ENCODE measurements around the gene SLC7A1.

The SLC7A1 gene

DNA sequence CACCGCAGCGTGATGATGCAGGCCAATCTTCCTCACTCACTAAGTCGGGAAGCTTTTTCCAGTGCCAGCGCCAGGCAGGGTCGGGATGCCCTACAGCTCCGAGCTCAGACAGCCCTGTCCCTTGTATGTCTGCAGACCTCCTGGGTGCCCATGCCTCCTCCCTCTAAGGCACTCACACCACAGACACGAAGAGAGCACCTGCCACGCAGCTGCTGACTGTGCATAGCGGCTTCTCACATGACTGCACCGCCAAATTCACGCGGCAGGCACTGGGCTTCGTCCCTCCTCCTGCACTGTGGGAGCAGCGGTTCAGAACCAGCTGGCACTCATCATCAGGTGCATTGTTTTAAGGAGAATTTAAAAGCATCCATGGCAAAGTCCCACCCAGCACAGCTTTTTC, 88.1 kb downstream of the SLC7A1 start:
- no peak overlapping the region for H3K27ac ChIP-seq (ENCODE audit: low read depth in 2 of 2, low read length in 2 of 2)
- peaks cover 3 to 7% of the 10 kb centered on the region in 2 donors for H3K36me3 ChIP-seq (ENCODE audit: control insufficient read depth in 2 of 2, insufficient read depth in 2 of 2, low read length in 2 of 2)
- no peak overlapping the region for H3K4me3 ChIP-seq (ENCODE audit: low read length in 2 of 2)
- H3K9ac ChIP-seq (ENCODE audit: low read depth in 1 of 2, low read length in 2 of 2), result no peak overlapping the region
- H3K4me1 ChIP-seq (ENCODE audit: control insufficient read depth in 2 of 2, insufficient read depth in 2 of 2, low read length in 2 of 2), result peaks cover 0 to 2% of the 10 kb centered on the region in 2 donors
- no peaks in the 10 kb centered on the region for H3K9me3 ChIP-seq (ENCODE audit: control insufficient read depth in 2 of 2, low read length in 2 of 2)
- peaks cover 4 to 6% of the 10 kb centered on the region in 2 donors for H3K27me3 ChIP-seq (ENCODE audit: control insufficient read depth in 2 of 2, insufficient read depth in 2 of 2, low read length in 2 of 2)

DNA sequence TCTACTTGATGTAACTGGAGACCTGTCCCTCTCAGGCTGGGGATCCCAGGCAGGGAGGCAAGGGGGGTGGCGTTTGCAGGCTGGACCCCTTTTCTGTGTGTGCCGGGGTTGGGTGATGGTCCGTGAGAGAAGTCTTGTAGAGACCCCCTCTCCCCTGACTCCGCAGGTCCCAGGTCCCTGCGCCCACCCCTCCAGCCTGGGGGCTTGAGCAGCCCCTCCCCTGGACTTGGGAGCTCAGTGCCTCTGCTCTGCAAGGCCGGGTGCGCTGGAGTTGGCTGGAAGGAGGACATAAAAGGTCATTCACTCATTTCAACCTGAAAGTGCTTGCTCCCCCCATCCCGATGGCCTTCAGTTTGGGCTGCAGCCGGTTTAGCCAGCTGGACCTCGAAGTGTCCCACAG, 89.5 kb downstream of the SLC7A1 start:
- Histone ChIP-seq H3K9ac (ENCODE audit: low read depth in 1 of 2, low read length in 2 of 2) (no peak overlapping the region), H3K36me3 (ENCODE audit: control insufficient read depth in 2 of 2, insufficient read depth in 2 of 2, low read length in 2 of 2) (peaks cover 2 to 3% of the 10 kb centered on the region in 2 donors), H3K9me3 (ENCODE audit: control insufficient read depth in 2 of 2, low read length in 2 of 2) (no peaks in the 10 kb centered on the region), H3K27ac (ENCODE audit: low read depth in 2 of 2, low read length in 2 of 2) (no peak overlapping the region), H3K4me3 (ENCODE audit: low read length in 2 of 2) (no peak overlapping the region), H3K4me1 (ENCODE audit: control insufficient read depth in 2 of 2, insufficient read depth in 2 of 2, low read length in 2 of 2) (peaks cover 0 to 2% of the 10 kb centered on the region in 2 donors), H3K27me3 (ENCODE audit: control insufficient read depth in 2 of 2, insufficient read depth in 2 of 2, low read length in 2 of 2) (peaks cover 4 to 6% of the 10 kb centered on the region in 2 donors)

DNA sequence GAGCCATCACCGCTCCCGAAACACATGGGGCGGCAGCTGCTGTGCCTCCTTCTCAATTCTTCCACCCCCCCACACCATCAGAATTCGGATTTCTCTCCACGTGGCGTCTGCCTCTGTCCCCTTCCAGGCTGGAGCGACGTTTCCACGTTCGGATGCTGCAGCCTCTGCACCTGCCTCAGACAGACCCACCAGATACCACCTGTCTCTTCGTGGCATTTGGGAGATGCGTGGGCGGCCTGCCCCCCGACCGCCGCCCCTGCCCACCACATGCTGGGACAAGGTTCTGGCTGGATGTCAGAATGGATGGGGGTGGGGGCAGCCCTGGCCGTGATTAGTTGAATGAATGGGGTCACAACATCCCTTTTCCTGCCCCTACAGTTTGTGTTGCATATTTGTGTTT, 90.0 kb downstream of the SLC7A1 start:
- H3K4me3 ChIP-seq (ENCODE audit: low read length in 2 of 2), result no peak overlapping the region
- H3K9ac ChIP-seq (ENCODE audit: low read depth in 1 of 2, low read length in 2 of 2), result no peak overlapping the region
- H3K4me1 ChIP-seq (ENCODE audit: control insufficient read depth in 2 of 2, insufficient read depth in 2 of 2, low read length in 2 of 2), result peaks cover 0 to 2% of the 10 kb centered on the region in 2 donors
- no peak overlapping the region for H3K27ac ChIP-seq (ENCODE audit: low read depth in 2 of 2, low read length in 2 of 2)
- no peaks in the 10 kb centered on the region for H3K9me3 ChIP-seq (ENCODE audit: control insufficient read depth in 2 of 2, low read length in 2 of 2)
- peaks cover 4 to 6% of the 10 kb centered on the region in 2 donors for H3K27me3 ChIP-seq (ENCODE audit: control insufficient read depth in 2 of 2, insufficient read depth in 2 of 2, low read length in 2 of 2)
- peaks cover 0 to 2% of the 10 kb centered on the region in 2 donors for H3K36me3 ChIP-seq (ENCODE audit: control insufficient read depth in 2 of 2, insufficient read depth in 2 of 2, low read length in 2 of 2)

DNA sequence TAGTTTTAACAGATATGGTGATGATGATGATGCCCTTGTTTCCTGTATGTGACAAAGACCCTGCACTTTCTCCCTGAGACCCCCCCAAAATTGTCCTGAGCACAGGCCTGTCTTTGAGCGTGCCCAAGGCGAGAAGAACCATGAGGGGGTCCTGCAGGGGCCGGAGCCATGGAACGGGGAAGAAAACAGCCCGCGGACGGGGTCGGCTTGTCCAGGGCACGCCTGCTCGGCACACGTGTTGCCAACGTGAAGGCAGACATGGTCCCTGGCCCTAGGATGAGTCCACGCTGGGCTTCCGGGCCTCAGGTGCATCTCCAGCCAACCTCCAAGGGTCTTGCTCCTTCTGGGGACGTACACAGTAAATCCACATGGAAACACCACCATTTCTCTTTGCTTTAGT, 90.8 kb downstream of the SLC7A1 start:
- Histone ChIP-seq H3K36me3 (ENCODE audit: control insufficient read depth in 2 of 2, insufficient read depth in 2 of 2, low read length in 2 of 2) (no peaks in the 10 kb centered on the region), H3K27me3 (ENCODE audit: control insufficient read depth in 2 of 2, insufficient read depth in 2 of 2, low read length in 2 of 2) (peaks cover 4 to 6% of the 10 kb centered on the region in 2 donors), H3K4me3 (ENCODE audit: low read length in 2 of 2) (no peak overlapping the region), H3K27ac (ENCODE audit: low read depth in 2 of 2, low read length in 2 of 2) (no peak overlapping the region), H3K9me3 (ENCODE audit: control insufficient read depth in 2 of 2, low read length in 2 of 2) (no peaks in the 10 kb centered on the region), H3K9ac (ENCODE audit: low read depth in 1 of 2, low read length in 2 of 2) (no peak overlapping the region), H3K4me1 (ENCODE audit: control insufficient read depth in 2 of 2, insufficient read depth in 2 of 2, low read length in 2 of 2) (peaks cover 0 to 2% of the 10 kb centered on the region in 2 donors)

DNA sequence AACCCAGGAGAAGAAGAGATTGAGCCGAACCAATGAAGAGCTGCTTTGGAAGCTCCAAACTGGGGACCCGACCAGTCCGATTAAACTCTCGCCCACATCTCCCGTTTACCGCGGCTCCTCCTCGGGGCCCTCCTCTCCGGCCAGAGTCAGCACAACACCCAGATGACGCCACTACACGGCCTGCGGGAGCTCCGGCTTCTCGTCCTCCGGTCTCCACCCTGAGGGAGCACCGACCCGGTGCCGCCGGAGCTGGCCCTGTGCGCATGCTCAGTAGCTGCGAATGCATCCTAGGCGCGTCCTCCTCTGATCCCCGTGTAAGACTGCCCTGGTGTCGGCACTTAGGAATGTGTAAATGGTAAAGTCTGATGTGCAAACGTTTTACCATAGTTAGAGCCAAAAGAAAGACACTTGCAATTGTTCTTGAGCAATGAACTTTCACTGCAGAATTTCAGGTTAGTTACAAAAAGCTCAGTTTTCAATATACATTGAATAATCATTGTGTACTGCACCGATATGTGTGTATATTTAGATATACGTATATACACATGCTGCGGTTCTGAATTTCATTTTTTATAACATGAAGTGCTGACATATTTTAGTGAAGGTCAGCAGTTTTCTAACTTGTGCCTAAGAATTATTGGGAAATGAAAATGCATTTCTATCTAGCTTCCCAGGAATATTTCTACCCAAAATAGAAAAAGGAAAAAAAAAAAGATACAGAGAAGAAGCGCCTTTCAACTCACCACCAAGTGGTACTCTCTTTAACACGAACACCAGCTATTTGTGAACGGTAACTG, 92.2 kb downstream of the SLC7A1 start:
- no peak overlapping the region for H3K27ac ChIP-seq (ENCODE audit: low read depth in 2 of 2, low read length in 2 of 2)
- no peak overlapping the region for H3K9ac ChIP-seq (ENCODE audit: low read depth in 1 of 2, low read length in 2 of 2)
- no peaks in the 10 kb centered on the region for H3K9me3 ChIP-seq (ENCODE audit: control insufficient read depth in 2 of 2, low read length in 2 of 2)
- peaks cover 0 to 2% of the 10 kb centered on the region in 2 donors for H3K4me1 ChIP-seq (ENCODE audit: control insufficient read depth in 2 of 2, insufficient read depth in 2 of 2, low read length in 2 of 2)
- H3K36me3 ChIP-seq (ENCODE audit: control insufficient read depth in 2 of 2, insufficient read depth in 2 of 2, low read length in 2 of 2), result no peaks in the 10 kb centered on the region
- no peak overlapping the region for H3K4me3 ChIP-seq (ENCODE audit: low read length in 2 of 2)
- H3K27me3 ChIP-seq (ENCODE audit: control insufficient read depth in 2 of 2, insufficient read depth in 2 of 2, low read length in 2 of 2), result peaks cover 4 to 6% of the 10 kb centered on the region in 2 donors

DNA sequence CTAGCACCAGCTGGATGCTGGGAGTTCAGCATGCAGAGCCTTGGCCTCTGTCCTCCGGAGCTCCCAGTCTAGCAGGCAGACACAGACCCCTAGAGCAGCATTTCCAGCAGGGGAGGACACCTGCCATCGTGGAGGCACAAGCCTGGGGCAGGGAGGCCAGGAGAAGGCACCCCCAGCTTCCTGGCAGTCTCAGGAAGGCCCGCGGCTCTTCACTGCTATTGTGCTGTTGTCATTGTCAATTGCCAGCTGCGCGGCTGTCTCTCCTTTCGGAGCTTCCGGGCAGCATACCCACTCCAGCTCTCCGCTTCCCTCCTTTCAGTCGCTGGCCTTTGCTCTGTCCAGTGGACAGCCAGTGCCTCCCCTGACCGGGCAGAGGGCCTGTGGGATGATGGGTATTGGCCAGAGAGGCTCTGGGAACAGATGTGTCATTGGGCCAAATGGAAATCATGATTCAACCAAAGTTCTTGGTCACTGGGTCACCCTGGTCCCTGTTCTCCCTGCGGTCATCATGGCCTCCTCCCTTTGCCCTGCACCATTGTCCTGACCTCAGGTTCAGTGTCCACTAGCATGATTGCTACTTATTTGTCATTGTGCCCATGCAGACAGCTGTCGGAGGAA, 93.0 kb downstream of the SLC7A1 start:
- Histone ChIP-seq H3K27me3 (ENCODE audit: control insufficient read depth in 2 of 2, insufficient read depth in 2 of 2, low read length in 2 of 2) (peaks cover 4 to 6% of the 10 kb centered on the region in 2 donors), H3K4me3 (ENCODE audit: low read length in 2 of 2) (no peak overlapping the region), H3K9me3 (ENCODE audit: control insufficient read depth in 2 of 2, low read length in 2 of 2) (no peaks in the 10 kb centered on the region), H3K4me1 (ENCODE audit: control insufficient read depth in 2 of 2, insufficient read depth in 2 of 2, low read length in 2 of 2) (peaks cover 0 to 2% of the 10 kb centered on the region in 2 donors), H3K9ac (ENCODE audit: low read depth in 1 of 2, low read length in 2 of 2) (no peak overlapping the region), H3K36me3 (ENCODE audit: control insufficient read depth in 2 of 2, insufficient read depth in 2 of 2, low read length in 2 of 2) (no peaks in the 10 kb centered on the region), H3K27ac (ENCODE audit: low read depth in 2 of 2, low read length in 2 of 2) (no peak overlapping the region)

DNA sequence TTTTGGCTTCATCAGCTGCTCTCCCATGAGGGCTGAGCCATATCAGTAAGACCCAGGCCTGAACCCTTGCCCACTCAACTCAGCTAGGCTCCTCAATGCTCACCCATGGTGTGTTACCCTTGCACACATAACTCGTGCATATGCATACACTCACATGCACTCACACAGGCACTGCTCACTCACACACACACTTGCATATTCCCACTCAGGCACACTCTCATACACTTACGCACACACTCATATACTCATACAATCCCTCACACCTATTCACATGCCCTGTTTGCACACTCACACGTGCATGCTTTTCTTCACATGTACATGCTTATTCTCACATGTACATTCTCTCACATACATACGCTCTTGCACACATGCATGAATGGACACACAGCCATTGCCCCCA, 93.8 kb downstream of the SLC7A1 start:
- no peak overlapping the region for H3K4me3 ChIP-seq (ENCODE audit: low read length in 2 of 2)
- no peaks in the 10 kb centered on the region for H3K36me3 ChIP-seq (ENCODE audit: control insufficient read depth in 2 of 2, insufficient read depth in 2 of 2, low read length in 2 of 2)
- H3K4me1 ChIP-seq (ENCODE audit: control insufficient read depth in 2 of 2, insufficient read depth in 2 of 2, low read length in 2 of 2), result peaks cover 1 to 2% of the 10 kb centered on the region in 2 donors
- H3K9me3 ChIP-seq (ENCODE audit: control insufficient read depth in 2 of 2, low read length in 2 of 2), result no peaks in the 10 kb centered on the region
- H3K9ac ChIP-seq (ENCODE audit: low read depth in 1 of 2, low read length in 2 of 2), result no peak overlapping the region
- peaks cover 1 to 6% of the 10 kb centered on the region in 2 donors for H3K27me3 ChIP-seq (ENCODE audit: control insufficient read depth in 2 of 2, insufficient read depth in 2 of 2, low read length in 2 of 2)
- H3K27ac ChIP-seq (ENCODE audit: low read depth in 2 of 2, low read length in 2 of 2), result no peak overlapping the region

DNA sequence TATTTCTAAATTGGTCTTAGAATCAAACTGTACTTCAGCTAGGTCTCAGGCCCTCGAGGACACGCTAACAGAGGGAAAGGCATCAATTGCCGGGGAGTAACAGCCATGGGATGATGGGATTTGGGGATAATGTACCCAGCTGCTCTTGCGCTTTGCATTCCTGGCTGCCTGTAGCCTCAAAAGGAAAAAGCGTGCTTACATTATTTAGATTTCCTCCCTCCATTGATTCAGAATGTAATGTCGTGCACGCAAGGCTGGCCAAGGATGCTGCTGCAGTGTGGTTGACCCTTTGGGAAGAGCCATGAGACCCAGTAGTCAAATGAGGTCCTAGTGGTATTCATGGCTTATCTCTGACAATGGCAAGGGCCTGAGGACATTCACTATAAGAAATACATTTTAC, 95.1 kb downstream of the SLC7A1 start:
- peaks cover 3 to 7% of the 10 kb centered on the region in 2 donors for H3K4me1 ChIP-seq (ENCODE audit: control insufficient read depth in 2 of 2, insufficient read depth in 2 of 2, low read length in 2 of 2)
- no peaks in the 10 kb centered on the region for H3K36me3 ChIP-seq (ENCODE audit: control insufficient read depth in 2 of 2, insufficient read depth in 2 of 2, low read length in 2 of 2)
- H3K4me3 ChIP-seq (ENCODE audit: low read length in 2 of 2), result no peak overlapping the region
- no peaks in the 10 kb centered on the region for H3K9me3 ChIP-seq (ENCODE audit: control insufficient read depth in 2 of 2, low read length in 2 of 2)
- H3K27me3 ChIP-seq (ENCODE audit: control insufficient read depth in 2 of 2, insufficient read depth in 2 of 2, low read length in 2 of 2), result peaks cover 2 to 6% of the 10 kb centered on the region in 2 donors
- H3K9ac ChIP-seq (ENCODE audit: low read depth in 1 of 2, low read length in 2 of 2), result no peak overlapping the region
- H3K27ac ChIP-seq (ENCODE audit: low read depth in 2 of 2, low read length in 2 of 2), result no peak overlapping the region

DNA sequence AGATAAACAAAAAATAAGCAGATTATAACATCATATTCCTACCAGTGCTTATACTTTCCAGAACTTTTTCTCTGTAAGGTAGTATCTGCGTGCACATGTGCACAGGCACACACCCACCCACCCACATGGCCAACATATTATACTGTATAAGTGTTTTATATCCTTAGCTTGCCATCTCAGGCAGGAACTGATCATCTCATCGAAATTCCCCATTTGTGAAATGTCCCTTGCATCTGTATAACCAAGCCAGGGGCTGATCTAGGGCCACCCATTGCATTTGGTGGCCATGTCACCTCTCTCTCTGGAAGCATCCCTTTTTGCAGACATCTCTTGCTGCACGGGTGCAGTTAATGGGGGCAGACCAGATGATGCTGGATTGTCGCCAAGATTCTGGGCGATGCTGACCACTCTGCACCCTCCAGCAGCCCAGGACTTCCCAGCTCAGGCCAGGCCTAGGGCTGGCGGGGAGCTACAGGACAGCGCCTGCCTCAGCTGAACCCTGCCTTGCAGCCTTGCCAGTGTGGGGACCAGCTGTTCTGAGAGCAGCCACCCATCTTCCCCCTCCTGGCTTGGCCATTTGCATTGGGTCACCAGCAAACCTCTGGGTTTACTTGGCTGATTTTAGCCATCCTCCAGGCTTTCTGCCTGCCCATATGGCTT, 95.9 kb downstream of the SLC7A1 start:
- no peak overlapping the region for H3K27ac ChIP-seq (ENCODE audit: low read depth in 2 of 2, low read length in 2 of 2)
- no peaks in the 10 kb centered on the region for H3K9me3 ChIP-seq (ENCODE audit: control insufficient read depth in 2 of 2, low read length in 2 of 2)
- H3K9ac ChIP-seq (ENCODE audit: low read depth in 1 of 2, low read length in 2 of 2), result no peak overlapping the region
- H3K4me1 ChIP-seq (ENCODE audit: control insufficient read depth in 2 of 2, insufficient read depth in 2 of 2, low read length in 2 of 2), result peaks cover 3 to 7% of the 10 kb centered on the region in 2 donors
- no peaks in the 10 kb centered on the region for H3K36me3 ChIP-seq (ENCODE audit: control insufficient read depth in 2 of 2, insufficient read depth in 2 of 2, low read length in 2 of 2)
- no peak overlapping the region for H3K4me3 ChIP-seq (ENCODE audit: low read length in 2 of 2)
- H3K27me3 ChIP-seq (ENCODE audit: control insufficient read depth in 2 of 2, insufficient read depth in 2 of 2, low read length in 2 of 2), result peaks cover 2 to 4% of the 10 kb centered on the region in 2 donors

DNA sequence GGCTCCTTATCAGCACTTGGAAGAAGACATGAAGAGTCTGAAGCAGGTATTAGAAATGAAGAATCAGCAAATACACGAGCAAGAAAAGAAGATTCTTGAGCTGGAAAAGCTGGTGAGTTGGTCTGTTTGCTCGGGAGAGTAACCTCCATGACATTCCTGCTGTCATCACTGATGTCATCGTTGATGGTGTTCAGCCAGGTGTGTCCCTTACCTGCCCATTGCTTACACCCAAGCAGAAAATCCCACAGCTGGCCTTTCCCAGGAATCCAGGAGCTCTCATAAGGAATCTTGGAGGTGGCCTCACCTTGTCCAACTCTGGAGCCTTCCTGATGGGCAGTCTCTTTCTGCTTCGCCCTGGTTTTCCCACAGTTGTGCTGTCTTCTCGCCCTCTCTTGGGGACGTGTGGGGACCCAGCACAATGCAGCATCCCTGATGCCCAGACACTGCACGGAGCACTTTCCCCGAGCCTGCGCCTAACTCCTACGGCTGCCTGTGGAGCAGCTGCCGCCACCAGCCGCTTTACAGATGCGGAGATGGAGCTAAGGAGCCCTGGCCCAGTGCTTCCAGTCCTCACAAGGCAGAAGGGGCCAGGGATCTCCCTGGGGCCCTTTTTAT, 97.0 kb downstream of the SLC7A1 start:
- no peak overlapping the region for H3K9ac ChIP-seq (ENCODE audit: low read depth in 1 of 2, low read length in 2 of 2)
- no peak overlapping the region for H3K27ac ChIP-seq (ENCODE audit: low read depth in 2 of 2, low read length in 2 of 2)
- no peaks in the 10 kb centered on the region for H3K36me3 ChIP-seq (ENCODE audit: control insufficient read depth in 2 of 2, insufficient read depth in 2 of 2, low read length in 2 of 2)
- H3K4me3 ChIP-seq (ENCODE audit: low read length in 2 of 2), result no peak overlapping the region
- H3K4me1 ChIP-seq (ENCODE audit: control insufficient read depth in 2 of 2, insufficient read depth in 2 of 2, low read length in 2 of 2), result peaks cover 3 to 7% of the 10 kb centered on the region in 2 donors
- H3K9me3 ChIP-seq (ENCODE audit: control insufficient read depth in 2 of 2, low read length in 2 of 2), result no peaks in the 10 kb centered on the region
- H3K27me3 ChIP-seq (ENCODE audit: control insufficient read depth in 2 of 2, insufficient read depth in 2 of 2, low read length in 2 of 2), result peaks cover 2 to 3% of the 10 kb centered on the region in 2 donors

Data from mucosa of rectum (tissue), 2 donors.